GM15510 (cell line): ENCODE measurements around the gene ZNF827.

ENCODE experiments used
- POLR2A ChIP-seq: IDR thresholded peaks from 3 replicates; pipeline ENCODE4 v1.6.1; 2011; ENCODE audit warnings: borderline replicate concordance; ENCODE audit not compliant: insufficient read length; ENCODE audit errors: extremely low read depth

Gene ZNF827

DNA sequence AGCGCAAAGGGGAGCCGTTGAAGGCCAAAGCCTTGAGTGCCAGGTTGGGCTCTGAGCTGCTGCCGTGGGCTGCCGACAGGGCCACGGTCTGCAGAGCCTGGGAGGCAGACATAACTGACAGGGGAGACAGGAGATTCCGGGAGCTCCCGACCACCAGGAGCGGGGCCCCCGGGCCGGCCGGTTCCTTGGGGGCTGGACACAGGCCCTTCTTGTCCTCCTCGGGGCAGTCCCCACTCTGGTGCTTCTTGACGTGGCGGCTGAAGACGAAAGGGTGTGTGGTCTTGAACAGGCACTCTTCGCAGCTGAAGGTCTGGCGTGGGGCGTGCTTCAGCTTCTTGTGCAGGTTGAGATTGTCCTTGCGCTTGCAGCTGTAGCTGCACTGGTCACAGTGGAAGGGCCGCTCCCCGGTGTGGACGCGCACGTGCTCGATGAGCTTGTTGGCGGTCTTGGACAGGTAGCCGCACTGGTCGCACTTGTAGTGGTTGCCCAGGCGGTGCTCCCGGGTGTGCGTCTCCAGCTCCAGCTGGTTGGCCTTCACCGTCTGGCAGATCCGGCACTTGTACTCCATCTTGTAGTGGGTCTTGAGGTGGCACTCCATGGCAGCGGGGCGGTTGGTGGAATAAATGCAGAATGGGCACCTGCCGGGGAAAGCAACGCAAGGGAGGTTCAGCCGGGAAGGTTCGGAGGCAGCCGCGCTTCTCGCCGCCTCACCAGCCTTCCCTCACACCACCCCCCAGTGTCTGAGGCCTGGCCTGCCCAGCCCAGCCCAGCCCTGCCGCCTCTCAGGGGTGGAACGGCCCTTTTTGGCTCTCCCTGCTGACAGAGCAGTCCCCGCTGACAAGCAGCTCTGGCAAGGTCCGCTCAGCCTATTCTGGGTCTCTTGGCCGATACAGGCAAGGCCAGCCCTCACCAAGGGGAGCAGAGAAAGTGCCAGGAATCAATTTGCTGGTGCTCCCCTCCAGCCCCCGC, 177.4 kb downstream of the ZNF827 start:
- TF ChIP-seq POLR2A, result no peak

- no peak for TF ChIP-seq POLR2A
These were observed 178.4 kb downstream of the ZNF827 start for GRCh38 chr4:145760176-145760575.

GRCh38 chr4:145757188-145757587, 181.4 kb downstream of the ZNF827 start:
- no peak for TF ChIP-seq POLR2A

DNA sequence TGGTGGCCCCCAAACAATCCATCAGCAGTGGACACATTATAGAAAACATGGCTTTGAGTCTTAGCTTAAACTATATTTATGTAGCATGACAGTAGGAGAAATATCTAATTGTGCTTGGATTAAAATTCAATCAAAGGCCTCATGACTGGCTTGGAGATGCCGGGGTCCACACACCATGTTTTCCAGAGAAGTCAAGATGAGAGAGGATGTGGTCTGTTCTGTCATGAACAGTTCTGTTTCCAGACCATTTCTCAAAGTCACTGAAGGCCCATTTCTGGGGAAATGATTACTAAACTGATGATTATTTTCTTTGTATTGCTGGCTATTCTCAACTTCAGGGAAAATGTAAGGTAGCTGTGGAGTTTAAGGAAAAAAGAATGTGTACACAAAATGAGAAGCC, 182.4 kb downstream of the ZNF827 start:
- TF ChIP-seq POLR2A, result no peak

- TF ChIP-seq POLR2A, result no peak
These were observed 182.8 kb downstream of the ZNF827 start for GRCh38 chr4:145755802-145756201.

GRCh38 chr4:145743641-145744040, 195.0 kb downstream of the ZNF827 start:
- TF ChIP-seq POLR2A, result no peak

- no peak for TF ChIP-seq POLR2A
These were observed 197.8 kb downstream of the ZNF827 start for GRCh38 chr4:145740806-145741205.

DNA sequence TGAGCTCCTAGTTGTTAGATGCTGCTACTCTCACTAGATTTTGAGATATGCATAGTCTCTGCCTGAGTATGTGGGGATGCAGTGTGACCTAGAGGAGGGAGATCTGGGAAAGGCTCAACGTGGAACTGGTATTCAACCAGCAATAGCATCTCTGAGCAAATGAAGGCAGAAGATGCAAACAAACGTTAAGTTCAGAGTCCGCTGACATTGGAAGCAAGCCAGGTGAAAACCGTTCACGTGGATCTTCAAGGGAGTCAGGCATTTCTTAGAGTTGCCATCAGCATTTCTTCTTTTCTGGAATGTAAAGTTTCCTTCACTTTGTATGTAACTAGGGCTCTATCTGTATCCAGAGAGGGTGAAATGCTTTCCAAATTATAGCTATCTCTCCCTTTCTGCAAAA, 198.8 kb downstream of the ZNF827 start:
- no peak for TF ChIP-seq POLR2A

DNA sequence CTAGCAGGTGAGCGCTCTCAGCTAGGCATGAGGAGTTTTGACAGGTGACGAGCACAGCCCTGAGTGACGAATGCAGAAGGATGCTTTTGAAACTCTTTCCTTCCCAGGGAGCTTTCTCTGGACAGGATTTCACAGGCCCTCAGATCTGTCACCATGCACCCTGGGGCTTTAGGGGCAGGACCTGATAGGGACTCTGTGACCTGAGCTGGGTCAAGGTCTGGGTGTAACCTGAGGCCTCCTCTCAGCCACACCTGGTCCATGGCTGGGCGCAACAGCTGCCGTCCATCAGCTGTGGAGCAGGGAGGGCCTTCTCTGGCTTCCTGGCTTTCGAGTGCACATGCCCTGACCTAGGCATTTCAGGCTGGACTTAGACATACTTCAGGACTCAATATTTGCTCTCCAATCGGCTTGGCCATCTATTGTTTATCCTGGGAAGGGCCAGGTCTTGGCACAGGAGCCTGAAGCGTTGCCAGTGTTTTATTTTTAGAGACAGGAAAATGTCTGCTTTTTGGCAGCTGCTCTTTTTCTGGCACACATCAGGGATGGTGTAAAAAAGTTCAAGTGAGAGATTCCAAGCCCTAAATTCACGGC, 202.3 kb downstream of the ZNF827 start:
- no peak for TF ChIP-seq POLR2A

GRCh38 chr4:145735827-145736226, 202.8 kb downstream of the ZNF827 start:
- no peak for TF ChIP-seq POLR2A

- no peak for TF ChIP-seq POLR2A
These were observed 203.3 kb downstream of the ZNF827 start for GRCh38 chr4:145735347-145735675.

DNA sequence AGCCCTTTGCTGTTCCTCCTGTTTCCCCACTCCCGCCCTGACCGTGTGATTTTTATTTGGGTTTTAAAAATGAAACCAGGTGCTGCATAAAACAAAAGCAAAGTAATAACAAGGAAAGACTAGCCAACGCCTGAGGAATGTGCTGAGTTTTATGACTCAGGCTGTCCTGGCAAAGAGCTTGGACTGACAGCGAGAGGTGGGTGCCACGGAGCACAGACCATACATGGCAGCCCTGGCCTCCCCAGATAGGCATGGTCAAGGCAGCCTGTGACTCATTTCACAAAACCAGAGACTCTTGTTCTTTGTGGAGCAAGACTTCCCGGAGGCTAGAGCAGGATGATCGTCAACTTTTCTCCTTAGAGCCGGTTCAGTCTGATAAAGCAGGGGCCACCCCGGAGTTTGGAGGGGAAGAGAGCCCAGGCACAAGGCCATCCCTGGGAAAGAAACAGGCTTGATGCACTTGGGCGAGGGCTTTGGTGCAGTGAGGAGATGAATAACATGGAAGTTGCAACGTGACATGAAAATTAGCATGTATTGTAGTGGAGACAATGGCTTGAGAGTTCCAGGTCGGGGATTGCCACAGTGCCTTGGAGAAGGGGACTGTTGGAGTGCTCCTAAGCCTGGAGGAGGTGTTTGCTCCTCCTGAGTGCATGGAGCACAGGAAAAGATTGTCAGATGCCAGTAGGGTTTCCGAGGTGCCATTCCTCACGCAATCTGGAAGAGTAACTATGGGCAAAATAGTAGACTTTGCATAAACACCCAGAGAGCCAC, 203.9 kb downstream of the ZNF827 start:
- no peak for TF ChIP-seq POLR2A

DNA sequence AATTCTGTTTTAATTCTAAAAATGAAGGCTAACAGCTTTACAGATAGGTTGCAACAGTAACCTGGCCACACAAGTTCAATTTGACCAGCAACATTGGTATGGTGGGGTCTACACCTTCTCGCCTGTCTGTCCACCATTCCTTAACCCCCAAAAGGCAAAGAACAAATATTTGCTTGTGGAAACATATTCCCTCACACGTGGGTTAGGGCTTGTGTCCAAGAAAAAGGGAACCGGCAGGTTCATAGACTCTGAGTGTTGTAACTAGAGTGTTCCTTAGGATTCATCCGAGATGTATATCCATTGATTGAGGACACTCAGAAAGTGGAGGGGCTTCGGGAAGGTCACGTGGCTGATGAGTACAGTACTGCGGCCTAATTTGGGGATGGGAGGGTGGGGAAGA, 204.6 kb downstream of the ZNF827 start:
- TF ChIP-seq POLR2A, result no peak

- peak; percentile 55 for TF ChIP-seq POLR2A
These were observed 205.4 kb downstream of the ZNF827 start for GRCh38 chr4:145732895-145733880.
